Lower leg skin (tissue), 3 donors: Measurements from ENCODE around the gene CYP2C8.

Experiments
- CTCF ChIP-seq, 3 donors: fragments of 450-650 bp; IDR thresholded peaks; one replicate each; pipeline ENCODE4 v1.5.1; 2016; ENCODE audit warnings: antibody characterized with exemption in 3 of 3, mild to moderate bottlenecking in 3 of 3, moderate library complexity in 2 of 3
- POLR2A ChIP-seq, 2 donors: fragments of 450-650 bp; IDR thresholded peaks; one replicate each; pipeline ENCODE4 v1.6.1; 2016 to 2017; ENCODE audit warnings: antibody characterized with exemption in 2 of 2, mild to moderate bottlenecking in 1 of 2, moderate library complexity in 1 of 2

GRCh38 chr10:95096143-95096542 is 26.8 kb upstream of the CYP2C8 start:
- TF ChIP-seq POLR2A (IDR thresholded peaks at IDR 0.05) = no peak
- TF ChIP-seq CTCF (IDR thresholded peaks at IDR 0.05) = no peak
